ENCODE data around the gene SLC45A1. TPM values are rescaled to one million over a fixed set of nuclear protein-coding genes. Genes with fewer than 3 reads are reported as not detected.

Gene SLC45A1
- total RNA-seq, 1 experiment from 2014 or later, result 0.41 TPM

GRCh38 chr1:8299963-8300362 is 18.0 kb upstream of the SLC45A1 start:
- POLR2A ChIA-PET, result no interaction called here
- H3K4me3 Mint-ChIP-seq (ENCODE audit: unreplicated experiment), result no peak overlapping the region
- H3K36me3 Mint-ChIP-seq (ENCODE audit: insufficient read depth, unreplicated experiment), result no peaks in the 10 kb centered on the region

DNA sequence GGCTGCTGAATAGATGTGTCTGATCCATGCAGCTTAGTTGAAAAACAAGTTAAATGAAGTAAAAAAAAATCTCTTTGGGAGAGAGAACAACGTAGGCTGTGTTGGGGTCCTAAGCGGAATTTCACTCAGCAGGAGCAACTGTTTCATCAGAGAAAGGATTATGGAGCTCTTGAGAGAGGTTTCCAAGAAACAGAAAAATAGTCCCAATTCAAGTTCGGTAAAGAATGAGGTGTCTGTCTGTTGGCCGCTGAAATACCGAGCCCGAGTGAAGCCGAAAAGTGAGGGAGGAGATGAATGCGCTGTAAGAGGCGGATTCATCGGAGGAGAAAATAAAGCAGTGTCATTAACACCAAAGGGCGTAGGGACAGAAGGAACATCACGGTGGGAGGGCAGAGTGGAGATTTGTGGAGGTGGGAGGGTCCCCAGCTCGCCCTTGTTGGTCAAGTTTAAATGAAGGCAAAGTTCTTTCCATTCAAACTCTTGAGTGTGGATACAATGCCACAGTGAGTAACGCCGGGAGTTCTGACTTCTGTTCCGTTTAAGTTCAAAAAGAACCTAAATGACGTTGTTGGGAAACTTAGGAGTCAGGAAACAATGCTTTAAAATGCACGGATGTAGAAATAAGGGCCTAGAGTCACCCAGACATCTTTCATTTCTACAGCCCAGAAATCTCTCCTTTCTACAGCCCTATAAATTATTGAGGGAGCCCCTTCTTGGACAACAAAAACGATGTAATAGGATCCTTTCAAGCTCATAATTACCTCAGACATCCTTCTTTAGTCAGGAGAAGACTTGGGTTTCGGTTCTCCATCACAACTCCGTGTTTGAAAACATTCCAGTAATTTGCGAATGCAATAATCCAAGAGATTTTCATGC is 15.6 kb upstream of the SLC45A1 start:
- H3K36me3 ChIP-seq (ENCODE audit: control insufficient read depth, insufficient read depth, low read length), result no peaks in the 10 kb centered on the region
- ChIA-PET POLR2A (no interaction called here), CTCF (interaction anchor here (0.7 kb wide), 1 partner anchor 12 kb away, joined by 3 read pairs; no protein-coding TSS in a partner anchor)
- intact Hi-C loops (cut with micrococcal nuclease; ENCODE audit: unreplicated experiment), result no loop called here
- DNase-seq, result no peak
- H3K36me3 Mint-ChIP-seq (ENCODE audit: insufficient read depth, unreplicated experiment), result no peaks in the 10 kb centered on the region
- H3K4me1 ChIP-seq, result no peaks in the 10 kb centered on the region
- no peak overlapping the region for H3K4me3 Mint-ChIP-seq (ENCODE audit: unreplicated experiment)
- no peak overlapping the region for H3K4me3 ChIP-seq (ENCODE audit: low read depth, low read length)
- no peaks in the 10 kb centered on the region for H3K9me3 ChIP-seq
- H3K27ac Mint-ChIP-seq (ENCODE audit: unreplicated experiment), result peak overlapping the region; percentile 58
- no peak for TF ChIP-seq CTCF (IDR thresholded peaks at IDR 0.05; ENCODE audit: insufficient read depth in 1 of 2, low read depth in 1 of 2, low read length in 1 of 2, severe bottlenecking in 1 of 2, unreplicated experiment in 1 of 2)
- H3K27me3 Mint-ChIP-seq (ENCODE audit: insufficient read depth, unreplicated experiment), result no peaks in the 10 kb centered on the region
- no peaks in the 10 kb centered on the region for H3K27me3 ChIP-seq (replicated peaks; ENCODE audit: control insufficient read depth, insufficient read depth, low read length)
- no peaks in the 10 kb centered on the region for H3K9me3 Mint-ChIP-seq (ENCODE audit: unreplicated experiment)
- no TSS peak for BruUV-seq (replicated peaks)
- H3K4me1 Mint-ChIP-seq (ENCODE audit: low read depth, unreplicated experiment), result peaks cover 14% of the 10 kb centered on the region

More at GRCh38 chr1:8299963-8300362, 18.0 kb upstream of the SLC45A1 start:
- no peak for TF ChIP-seq CTCF (IDR thresholded peaks at IDR 0.05; ENCODE audit: insufficient read depth in 1 of 2, low read depth in 1 of 2, low read length in 1 of 2, severe bottlenecking in 1 of 2, unreplicated experiment in 1 of 2)
- no peak overlapping the region for H3K4me3 ChIP-seq (ENCODE audit: low read depth, low read length)
- DNase-seq, result no peak
- Mint-ChIP-seq H3K4me1 (ENCODE audit: low read depth, unreplicated experiment) (peaks cover 14% of the 10 kb centered on the region), H3K9me3 (ENCODE audit: unreplicated experiment) (no peaks in the 10 kb centered on the region), H3K27me3 (ENCODE audit: insufficient read depth, unreplicated experiment) (no peaks in the 10 kb centered on the region), H3K27ac (ENCODE audit: unreplicated experiment) (no peak overlapping the region)
- BruUV-seq (replicated peaks), result no TSS peak
- H3K4me1 ChIP-seq, result no peaks in the 10 kb centered on the region
- CTCF ChIA-PET, result no interaction called here
- H3K27me3 ChIP-seq (replicated peaks; ENCODE audit: control insufficient read depth, insufficient read depth, low read length), result no peaks in the 10 kb centered on the region
- H3K36me3 ChIP-seq (ENCODE audit: control insufficient read depth, insufficient read depth, low read length), result no peaks in the 10 kb centered on the region
- no peaks in the 10 kb centered on the region for H3K9me3 ChIP-seq
- intact Hi-C loops (cut with micrococcal nuclease; ENCODE audit: unreplicated experiment), result no loop called here

DNA sequence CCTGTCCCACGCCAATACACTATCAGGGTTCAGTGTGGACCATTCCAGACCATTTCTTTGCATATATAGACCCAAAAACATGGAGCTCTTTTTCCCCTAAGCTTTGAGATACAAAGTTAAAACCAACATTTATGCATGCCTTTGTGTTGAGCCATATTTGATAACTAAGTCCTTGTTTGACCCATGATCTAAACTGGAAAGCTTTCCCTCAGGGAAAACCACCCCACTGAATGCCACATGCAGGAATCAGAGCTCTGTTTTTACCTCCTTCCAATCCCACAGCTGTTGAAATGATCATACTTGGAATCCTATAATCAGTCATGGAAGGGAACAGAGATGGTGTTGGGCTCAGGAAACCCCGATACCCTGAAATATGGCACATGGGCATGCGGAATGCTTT is 14.8 kb upstream of the SLC45A1 start:
- intact Hi-C loops (cut with micrococcal nuclease; ENCODE audit: unreplicated experiment), result no loop called here
- H3K4me3 Mint-ChIP-seq (ENCODE audit: unreplicated experiment), result no peak overlapping the region
- TF ChIP-seq CTCF (IDR thresholded peaks at IDR 0.05; ENCODE audit: insufficient read depth in 1 of 2, low read depth in 1 of 2, low read length in 1 of 2, severe bottlenecking in 1 of 2, unreplicated experiment in 1 of 2), result no peak
- no peak for DNase-seq
- peak overlapping the region; percentile 58 for H3K27ac Mint-ChIP-seq (ENCODE audit: unreplicated experiment)
- ChIA-PET POLR2A (interaction anchor here (0.6 kb wide), 1 partner anchor 10 kb away, joined by 3 read pairs; no protein-coding TSS in a partner anchor), CTCF (no interaction called here)
- Histone ChIP-seq H3K27me3 (replicated peaks; ENCODE audit: control insufficient read depth, insufficient read depth, low read length) (no peaks in the 10 kb centered on the region), H3K36me3 (ENCODE audit: control insufficient read depth, insufficient read depth, low read length) (no peaks in the 10 kb centered on the region), H3K4me3 (ENCODE audit: low read depth, low read length) (no peak overlapping the region), H3K4me1 (no peaks in the 10 kb centered on the region), H3K9me3 (no peaks in the 10 kb centered on the region)
- H3K36me3 Mint-ChIP-seq (ENCODE audit: insufficient read depth, unreplicated experiment), result no peaks in the 10 kb centered on the region
- no peaks in the 10 kb centered on the region for H3K27me3 Mint-ChIP-seq (ENCODE audit: insufficient read depth, unreplicated experiment)
- no TSS peak for BruUV-seq (replicated peaks)
- no peaks in the 10 kb centered on the region for H3K9me3 Mint-ChIP-seq (ENCODE audit: unreplicated experiment)
- H3K4me1 Mint-ChIP-seq (ENCODE audit: low read depth, unreplicated experiment), result peaks cover 14% of the 10 kb centered on the region

All from Caco-2 (cell line).